WTC11 (cell line): ENCODE measurements around the gene DBI. TPM values are rescaled to one million over a fixed set of nuclear protein-coding genes. Genes with fewer than 3 reads are reported as not detected.

Experiments used
- ATAC-seq: fragments of 200-7000 bp; cut with Tn5 transposase; 2 replicates; pipeline ENCODE4 v1.10.0; 2021; ENCODE audit warnings: mild to moderate bottlenecking, moderate library complexity
- CTCF ChIA-PET: fragments of 300-600 bp; sonication (Branson Sonifier 250); formaldehyde crosslinking; loops from one replicate; lab custom pipeline; 2021; ENCODE audit warnings: antibody characterized with exemption; lab: Charles Lee
- POLR2A ChIA-PET: fragments of 350-600 bp; sonication (Branson Sonifier 250); formaldehyde crosslinking; loops from one replicate; lab custom pipeline; 2021; ENCODE audit warnings: antibody characterized with exemption; lab: Charles Lee
- DNase-seq: peaks from one replicate; pipeline ENCODE4 v3.0.0; 2021; ENCODE audit warnings: low spot score
- H3K27ac Mint-ChIP-seq: 2 replicates; pipeline ENCODE4 v1.8.0; 2021; ENCODE audit warnings: mixed read lengths
- H3K27me3 Mint-ChIP-seq: 2 replicates; pipeline ENCODE4 v1.8.0; 2021; ENCODE audit warnings: low read depth, mild to moderate bottlenecking, moderate library complexity, mixed read lengths
- H3K36me3 Mint-ChIP-seq: 2 replicates; pipeline ENCODE4 v1.8.0; 2021; ENCODE audit warnings: mixed read lengths
- H3K4me1 Mint-ChIP-seq: 2 replicates; pipeline ENCODE4 v1.8.0; 2022; ENCODE audit warnings: mixed read lengths
- H3K4me3 Mint-ChIP-seq: 2 replicates; pipeline ENCODE4 v1.8.0; 2021; ENCODE audit warnings: mild to moderate bottlenecking, moderate library complexity, mixed read lengths
- H3K9me3 Mint-ChIP-seq: 2 replicates; pipeline ENCODE4 v1.8.0; 2021; ENCODE audit warnings: mixed read lengths
- CREM ChIP-seq: sonication (generic); formaldehyde crosslinking; IDR thresholded peaks from 2 replicates; pipeline ENCODE4 v1.8.1; 2022; ENCODE audit warnings: mild to moderate bottlenecking, missing genetic modification reagents, moderate library complexity
- E2F1 ChIP-seq: sonication (generic); formaldehyde crosslinking; IDR thresholded peaks from 2 replicates; pipeline ENCODE4 v1.8.0; 2022; ENCODE audit warnings: mild to moderate bottlenecking, missing genetic modification reagents
- E2F4 ChIP-seq: sonication (generic); formaldehyde crosslinking; IDR thresholded peaks from 2 replicates; pipeline ENCODE4 v1.8.1; 2022; ENCODE audit warnings: low read depth, mild to moderate bottlenecking, moderate library complexity, missing genetic modification reagents, borderline replicate concordance
- FOXJ3 ChIP-seq: sonication (generic); formaldehyde crosslinking; IDR thresholded peaks from 2 replicates; pipeline ENCODE4 v1.9.0; 2021; ENCODE audit warnings: missing genetic modification reagents, mild to moderate bottlenecking, borderline replicate concordance
- IRF2 ChIP-seq: sonication (generic); formaldehyde crosslinking; IDR thresholded peaks from 2 replicates; pipeline ENCODE4 v1.8.0; 2022; ENCODE audit warnings: low read depth, missing genetic modification reagents, borderline replicate concordance
- JUN ChIP-seq: sonication (generic); formaldehyde crosslinking; IDR thresholded peaks from 2 replicates; pipeline ENCODE4 v1.8.0; 2023; ENCODE audit warnings: mild to moderate bottlenecking, missing genetic modification reagents
- RELA ChIP-seq: sonication (generic); formaldehyde crosslinking; IDR thresholded peaks from 2 replicates; pipeline ENCODE4 v1.8.1; 2022; ENCODE audit warnings: missing genetic modification reagents, mild to moderate bottlenecking, borderline replicate concordance
- SMAD3 ChIP-seq: sonication (generic); formaldehyde crosslinking; IDR thresholded peaks from 2 replicates; pipeline ENCODE4 v1.8.0; 2022; ENCODE audit warnings: missing genetic modification reagents, mild to moderate bottlenecking, borderline replicate concordance
- SMAD4 ChIP-seq: sonication (generic); formaldehyde crosslinking; IDR thresholded peaks from 2 replicates; pipeline ENCODE4 v1.8.0; 2022; ENCODE audit warnings: mild to moderate bottlenecking, missing genetic modification reagents
- TCF7 ChIP-seq: sonication (generic); formaldehyde crosslinking; IDR thresholded peaks from 2 replicates; pipeline ENCODE4 v1.8.0; 2022; ENCODE audit warnings: mild to moderate bottlenecking, low read depth, missing genetic modification reagents, moderate library complexity
- TEAD4 ChIP-seq: sonication (generic); formaldehyde crosslinking; IDR thresholded peaks from 2 replicates; pipeline ENCODE4 v1.8.0; 2022; ENCODE audit warnings: mild to moderate bottlenecking, missing genetic modification reagents
- USF1 ChIP-seq: sonication (generic); formaldehyde crosslinking; IDR thresholded peaks from 2 replicates; pipeline ENCODE4 v1.8.0; 2022; ENCODE audit warnings: mild to moderate bottlenecking, missing genetic modification reagents
- ZNF219 ChIP-seq: sonication (generic); formaldehyde crosslinking; IDR thresholded peaks from 2 replicates; pipeline ENCODE4 v1.8.0; 2023; ENCODE audit warnings: missing genetic modification reagents, mild to moderate bottlenecking, borderline replicate concordance
- ZNF263 ChIP-seq: sonication (generic); formaldehyde crosslinking; IDR thresholded peaks from 2 replicates; pipeline ENCODE4 v1.8.1; 2022; ENCODE audit warnings: low read depth, mild to moderate bottlenecking, moderate library complexity, missing genetic modification reagents
- ZNF281 ChIP-seq: sonication (generic); formaldehyde crosslinking; IDR thresholded peaks from 2 replicates; pipeline ENCODE4 v1.8.0; 2023; ENCODE audit warnings: mild to moderate bottlenecking, missing genetic modification reagents
- ZNF423 ChIP-seq: fragments of 250-450 bp; sonication (Bioruptor Pico); IDR thresholded peaks from 2 replicates; pipeline ENCODE4 v2.1.2; 2022; ENCODE audit warnings: mild to moderate bottlenecking, moderate library complexity
- total RNA-seq: library from RNA; stranded (reverse); gene quantifications from 3 replicates; pipeline ENCODE4 v1.2.3, GENCODE V29; 2021
- TF ChIP-seq, protein P1 (sequence below): sonication (generic); formaldehyde crosslinking; IDR thresholded peaks from 2 replicates; pipeline ENCODE4 v1.8.1; 2023; ENCODE audit warnings: mild to moderate bottlenecking, missing genetic modification reagents
- TF ChIP-seq, protein P2 (sequence below): sonication (generic); formaldehyde crosslinking; IDR thresholded peaks from 2 replicates; pipeline ENCODE4 v1.8.0; 2022; ENCODE audit warnings: missing genetic modification reagents

DBI gene
- total RNA-seq, 1 experiment from 2014 or later: 158 TPM

- TF ChIP-seq, protein P1, sequence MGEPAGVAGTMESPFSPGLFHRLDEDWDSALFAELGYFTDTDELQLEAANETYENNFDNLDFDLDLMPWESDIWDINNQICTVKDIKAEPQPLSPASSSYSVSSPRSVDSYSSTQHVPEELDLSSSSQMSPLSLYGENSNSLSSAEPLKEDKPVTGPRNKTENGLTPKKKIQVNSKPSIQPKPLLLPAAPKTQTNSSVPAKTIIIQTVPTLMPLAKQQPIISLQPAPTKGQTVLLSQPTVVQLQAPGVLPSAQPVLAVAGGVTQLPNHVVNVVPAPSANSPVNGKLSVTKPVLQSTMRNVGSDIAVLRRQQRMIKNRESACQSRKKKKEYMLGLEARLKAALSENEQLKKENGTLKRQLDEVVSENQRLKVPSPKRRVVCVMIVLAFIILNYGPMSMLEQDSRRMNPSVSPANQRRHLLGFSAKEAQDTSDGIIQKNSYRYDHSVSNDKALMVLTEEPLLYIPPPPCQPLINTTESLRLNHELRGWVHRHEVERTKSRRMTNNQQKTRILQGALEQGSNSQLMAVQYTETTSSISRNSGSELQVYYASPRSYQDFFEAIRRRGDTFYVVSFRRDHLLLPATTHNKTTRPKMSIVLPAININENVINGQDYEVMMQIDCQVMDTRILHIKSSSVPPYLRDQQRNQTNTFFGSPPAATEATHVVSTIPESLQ (CRISPR knock-in tag): no peak
Observed at GRCh38 chr2:119333833-119334232, 32.9 kb upstream of the DBI start (continued).

DNA sequence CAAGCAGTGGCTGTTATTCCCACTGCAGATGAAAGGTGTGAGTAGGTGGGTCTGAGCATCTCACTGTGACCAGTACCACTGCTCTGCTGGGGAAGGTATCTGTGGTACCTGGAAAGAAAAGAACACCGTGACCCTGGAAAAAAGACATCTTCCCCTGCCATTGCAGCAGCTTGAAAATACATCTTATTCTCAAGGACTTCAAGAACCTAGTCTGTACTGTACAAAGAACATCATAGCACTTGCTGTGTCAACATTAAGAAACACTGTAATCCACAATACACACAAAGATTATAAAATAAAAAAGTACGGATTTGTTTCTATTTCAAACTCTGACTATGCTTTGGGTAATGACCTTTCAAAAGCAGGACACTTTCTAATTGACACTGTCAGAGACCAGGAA, 29.0 kb upstream of the DBI start:
- ChIA-PET POLR2A (no interaction called here), CTCF (no interaction called here)
- H3K36me3 Mint-ChIP-seq: no peaks in the 10 kb centered on the region
- DNase-seq (no peak), ATAC-seq (no peak)
- no peaks in the 10 kb centered on the region for H3K9me3 Mint-ChIP-seq
- TF ChIP-seq RELA (CRISPR knock-in tag) (no peak), USF1 (CRISPR knock-in tag) (no peak), TCF7 (CRISPR knock-in tag) (no peak), ZNF263 (CRISPR knock-in tag) (no peak), ZNF219 (no peak), FOXJ3 (CRISPR knock-in tag) (no peak)
- TF ChIP-seq, protein P2, sequence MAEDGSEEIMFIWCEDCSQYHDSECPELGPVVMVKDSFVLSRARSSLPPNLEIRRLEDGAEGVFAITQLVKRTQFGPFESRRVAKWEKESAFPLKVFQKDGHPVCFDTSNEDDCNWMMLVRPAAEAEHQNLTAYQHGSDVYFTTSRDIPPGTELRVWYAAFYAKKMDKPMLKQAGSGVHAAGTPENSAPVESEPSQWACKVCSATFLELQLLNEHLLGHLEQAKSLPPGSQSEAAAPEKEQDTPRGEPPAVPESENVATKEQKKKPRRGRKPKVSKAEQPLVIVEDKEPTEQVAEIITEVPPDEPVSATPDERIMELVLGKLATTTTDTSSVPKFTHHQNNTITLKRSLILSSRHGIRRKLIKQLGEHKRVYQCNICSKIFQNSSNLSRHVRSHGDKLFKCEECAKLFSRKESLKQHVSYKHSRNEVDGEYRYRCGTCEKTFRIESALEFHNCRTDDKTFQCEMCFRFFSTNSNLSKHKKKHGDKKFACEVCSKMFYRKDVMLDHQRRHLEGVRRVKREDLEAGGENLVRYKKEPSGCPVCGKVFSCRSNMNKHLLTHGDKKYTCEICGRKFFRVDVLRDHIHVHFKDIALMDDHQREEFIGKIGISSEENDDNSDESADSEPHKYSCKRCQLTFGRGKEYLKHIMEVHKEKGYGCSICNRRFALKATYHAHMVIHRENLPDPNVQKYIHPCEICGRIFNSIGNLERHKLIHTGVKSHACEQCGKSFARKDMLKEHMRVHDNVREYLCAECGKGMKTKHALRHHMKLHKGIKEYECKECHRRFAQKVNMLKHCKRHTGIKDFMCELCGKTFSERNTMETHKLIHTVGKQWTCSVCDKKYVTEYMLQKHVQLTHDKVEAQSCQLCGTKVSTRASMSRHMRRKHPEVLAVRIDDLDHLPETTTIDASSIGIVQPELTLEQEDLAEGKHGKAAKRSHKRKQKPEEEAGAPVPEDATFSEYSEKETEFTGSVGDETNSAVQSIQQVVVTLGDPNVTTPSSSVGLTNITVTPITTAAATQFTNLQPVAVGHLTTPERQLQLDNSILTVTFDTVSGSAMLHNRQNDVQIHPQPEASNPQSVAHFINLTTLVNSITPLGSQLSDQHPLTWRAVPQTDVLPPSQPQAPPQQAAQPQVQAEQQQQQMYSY (CRISPR knock-in tag): no peak
- H3K4me1 Mint-ChIP-seq: no peaks in the 10 kb centered on the region
- H3K4me3 Mint-ChIP-seq: no peak overlapping the region
- H3K27me3 Mint-ChIP-seq: no peaks in the 10 kb centered on the region
- H3K27ac Mint-ChIP-seq: no peak overlapping the region

- Mint-ChIP-seq H3K9me3 (no peaks in the 10 kb centered on the region), H3K27ac (no peak overlapping the region; the same call in 1 of the 2 replicates), H3K4me3 (no peak overlapping the region), H3K36me3 (no peaks in the 10 kb centered on the region)
- no peak for ATAC-seq
- no peak for TF ChIP-seq TCF7 (CRISPR knock-in tag)
- no peak for TF ChIP-seq JUN (CRISPR knock-in tag)
- TF ChIP-seq, all 79 proteins: peak for 0
- Mint-ChIP-seq H3K4me1 (no peaks in the 10 kb centered on the region), H3K27me3 (no peaks in the 10 kb centered on the region)
- POLR2A ChIA-PET: no interaction called here
- CTCF ChIA-PET: no interaction called here
- DNase-seq: no peak
Observed at GRCh38 chr2:119338272-119338671, 28.5 kb upstream of the DBI start.

DNA sequence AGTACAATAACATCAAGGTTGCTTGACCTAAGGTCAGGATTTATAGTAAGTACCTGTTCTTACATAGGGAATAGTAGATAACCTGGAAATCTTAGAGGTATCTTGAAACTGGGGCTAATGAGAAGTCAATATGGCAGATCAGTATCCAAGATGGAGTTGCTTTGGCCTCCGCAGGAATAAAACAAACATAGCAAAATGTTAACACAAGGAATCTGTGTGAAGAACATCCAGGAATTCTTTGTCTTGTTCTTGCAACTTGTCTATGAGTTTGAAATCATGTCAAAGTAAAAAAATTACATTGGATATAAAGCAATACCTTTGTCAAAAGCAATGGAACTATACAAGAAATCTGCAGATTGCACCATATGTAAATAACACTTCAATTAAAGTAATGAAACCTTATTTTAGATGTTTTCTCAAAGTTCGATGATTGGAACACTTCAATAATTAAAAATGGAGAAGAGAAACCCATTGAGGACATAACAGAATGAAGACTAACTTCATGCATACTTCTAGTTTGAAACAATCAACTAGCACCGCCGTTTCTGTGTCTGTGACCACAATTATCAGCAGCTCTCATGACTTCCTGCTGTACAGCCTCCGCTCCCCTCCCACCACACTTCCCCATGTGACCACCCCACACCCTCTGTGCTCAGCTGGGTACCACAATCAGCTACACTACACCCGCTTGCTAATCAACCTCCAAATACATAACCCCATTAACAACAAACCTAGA, 27.8 kb upstream of the DBI start:
- ATAC-seq (no peak), DNase-seq (no peak)
- ChIA-PET CTCF (no interaction called here), POLR2A (no interaction called here)
- no peaks in the 10 kb centered on the region for H3K9me3 Mint-ChIP-seq
- no peak overlapping the region for H3K4me3 Mint-ChIP-seq
- H3K4me1 Mint-ChIP-seq: no peaks in the 10 kb centered on the region
- no peaks in the 10 kb centered on the region for H3K36me3 Mint-ChIP-seq
- no peaks in the 10 kb centered on the region for H3K27me3 Mint-ChIP-seq
- H3K27ac Mint-ChIP-seq: no peak overlapping the region
- TF ChIP-seq E2F4 (no peak), SMAD3 (CRISPR knock-in tag) (no peak), SMAD4 (CRISPR knock-in tag) (no peak), TEAD4 (no peak), E2F1 (CRISPR knock-in tag) (no peak), ZNF423 (CRISPR knock-in tag) (no peak), CREM (CRISPR knock-in tag) (no peak), JUN (CRISPR knock-in tag) (no peak), IRF2 (CRISPR knock-in tag) (no peak), ZNF281 (CRISPR knock-in tag) (no peak), TCF7 (CRISPR knock-in tag) (no peak)
